Activated naive CD8-positive, alpha-beta T cell treated with anti-CD3 and anti-CD28 coated beads, Interleukin-2, amount 10 ng/mL, durations not matched to agents 7 days and 5 days (primary cell): ENCODE measurements around the gene OSM. TPM values are rescaled to one million over a fixed set of nuclear protein-coding genes. Genes with fewer than 3 reads are reported as not detected.
A peak's percentile ranks its signal among the peaks of the same experiment; 100 is the strongest.

Source experiments
- ATAC-seq: fragments of 150-1000 bp; cut with Tn5 transposase; one replicate; pipeline ENCODE4 v1.10.0; 2021; ENCODE audit warnings: low read depth, moderate library complexity
- POLR2A ChIA-PET: fragments of 350-600 bp; sonication (Branson Sonifier 250); formaldehyde crosslinking; loops from one replicate; lab custom pipeline; 2021; ENCODE audit warnings: antibody characterized with exemption; lab: Charles Lee
- DNase-seq: peaks from one replicate; pipeline ENCODE4 v3.0.0; 2021
- H3K27ac Mint-ChIP-seq: one replicate; pipeline ENCODE4 v1.8.0; 2022; ENCODE audit warnings: mild to moderate bottlenecking, mixed read lengths
- H3K27me3 Mint-ChIP-seq: one replicate; pipeline ENCODE4 v1.8.0; 2022; ENCODE audit warnings: mild to moderate bottlenecking, moderate library complexity, mixed read lengths
- H3K36me3 Mint-ChIP-seq: one replicate; pipeline ENCODE4 v1.8.0; 2021; ENCODE audit warnings: mild to moderate bottlenecking, mixed read lengths
- H3K4me1 Mint-ChIP-seq: one replicate; pipeline ENCODE4 v1.8.0; 2021; ENCODE audit warnings: mixed read lengths
- H3K4me3 Mint-ChIP-seq: one replicate; pipeline ENCODE4 v1.8.0; 2022; ENCODE audit warnings: mild to moderate bottlenecking, moderate library complexity, mixed read lengths
- H3K9me3 Mint-ChIP-seq: one replicate; pipeline ENCODE4 v1.8.0; 2021; ENCODE audit warnings: mixed read lengths
- total RNA-seq, 2 experiments: library from RNA; stranded (reverse); gene quantifications; one replicate each; pipeline ENCODE4 v1.2.3, GENCODE V29; 2021

OSM gene
- total RNA-seq, 2 experiments from 2014 or later = 125 to 142 TPM

DNA sequence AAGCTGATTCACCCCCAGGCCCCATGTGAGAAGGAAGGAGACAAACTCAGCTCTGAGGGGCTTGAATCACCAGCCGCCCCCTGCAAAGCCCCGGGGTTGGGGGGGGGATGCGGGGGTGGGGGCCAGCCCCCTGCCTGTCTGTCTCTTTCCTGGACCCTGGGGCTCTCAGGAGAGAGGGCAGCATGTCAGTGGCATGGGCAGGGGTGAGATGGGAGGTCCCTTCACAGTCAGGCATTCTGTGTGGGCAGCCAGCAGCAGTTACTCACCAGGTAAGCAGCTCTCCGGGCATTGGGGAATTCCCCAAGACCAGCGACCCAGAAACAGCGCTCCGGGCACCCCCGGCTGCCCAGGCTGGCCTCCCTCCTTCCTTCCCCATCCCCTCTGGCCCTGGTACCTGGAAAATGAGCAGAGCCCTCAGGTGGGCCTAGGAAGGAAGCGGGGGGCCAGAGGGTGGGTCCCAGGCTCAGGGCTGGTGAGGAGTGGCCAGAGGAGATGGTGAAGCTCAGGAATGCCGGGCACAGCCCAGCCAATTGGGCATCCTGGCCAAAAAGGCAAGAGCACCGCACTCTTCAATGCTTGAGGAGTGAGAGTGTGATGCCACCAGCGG is 15.9 kb downstream of the OSM start:
- POLR2A ChIA-PET = interaction anchor here (0.9 to 2.8 kb wide), 7 partner anchors 10 to 73 kb away, joined by 3 to 11 read pairs (median 7); no protein-coding TSS in a partner anchor
- H3K36me3 Mint-ChIP-seq = peaks cover 5% of the 10 kb centered on the region
- peaks cover 45% of the 10 kb centered on the region for H3K4me1 Mint-ChIP-seq
- H3K27me3 Mint-ChIP-seq = no peaks in the 10 kb centered on the region
- ATAC-seq = no peak
- no peak overlapping the region for H3K4me3 Mint-ChIP-seq
- H3K9me3 Mint-ChIP-seq = no peaks in the 10 kb centered on the region
- peak overlapping the region; percentile 93 for H3K27ac Mint-ChIP-seq
- no peak for DNase-seq

DNA sequence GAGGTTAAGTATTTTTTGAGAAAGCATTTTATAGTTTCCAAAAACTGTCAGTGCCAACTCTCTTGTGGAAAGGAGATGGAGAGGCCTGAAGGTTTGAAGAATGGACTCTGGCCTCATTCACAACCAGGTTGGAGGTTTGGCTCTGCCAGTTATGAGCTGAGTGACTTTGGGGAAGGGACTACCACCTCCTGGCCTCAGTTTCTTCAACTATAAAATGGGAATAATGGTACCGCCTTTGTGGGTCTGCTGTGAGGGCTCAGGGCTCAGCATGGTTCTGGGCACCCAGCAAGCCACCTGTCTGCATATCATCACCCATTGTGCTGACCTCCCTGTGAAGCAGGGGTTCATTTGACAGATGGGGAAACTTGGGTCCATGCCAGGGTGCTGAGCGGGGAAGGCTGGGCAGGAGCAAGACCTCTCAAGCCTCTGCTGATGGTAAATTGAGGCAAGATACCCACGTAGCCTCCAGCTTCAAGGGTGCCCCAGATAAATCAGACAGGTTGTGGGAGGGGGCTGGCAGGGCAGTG is 16.5 kb downstream of the OSM start:
- no peak for ATAC-seq
- no peaks in the 10 kb centered on the region for H3K9me3 Mint-ChIP-seq
- peaks cover 44% of the 10 kb centered on the region for H3K4me1 Mint-ChIP-seq
- H3K27ac Mint-ChIP-seq = peak overlapping the region; percentile 64
- H3K36me3 Mint-ChIP-seq = peaks cover 11% of the 10 kb centered on the region
- no peak overlapping the region for H3K4me3 Mint-ChIP-seq
- no peak for DNase-seq
- no peaks in the 10 kb centered on the region for H3K27me3 Mint-ChIP-seq
- POLR2A ChIA-PET = interaction anchor here (0.6 to 2.8 kb wide), 7 partner anchors 10 to 72 kb away, joined by 4 to 11 read pairs (median 7); no protein-coding TSS in a partner anchor

DNA sequence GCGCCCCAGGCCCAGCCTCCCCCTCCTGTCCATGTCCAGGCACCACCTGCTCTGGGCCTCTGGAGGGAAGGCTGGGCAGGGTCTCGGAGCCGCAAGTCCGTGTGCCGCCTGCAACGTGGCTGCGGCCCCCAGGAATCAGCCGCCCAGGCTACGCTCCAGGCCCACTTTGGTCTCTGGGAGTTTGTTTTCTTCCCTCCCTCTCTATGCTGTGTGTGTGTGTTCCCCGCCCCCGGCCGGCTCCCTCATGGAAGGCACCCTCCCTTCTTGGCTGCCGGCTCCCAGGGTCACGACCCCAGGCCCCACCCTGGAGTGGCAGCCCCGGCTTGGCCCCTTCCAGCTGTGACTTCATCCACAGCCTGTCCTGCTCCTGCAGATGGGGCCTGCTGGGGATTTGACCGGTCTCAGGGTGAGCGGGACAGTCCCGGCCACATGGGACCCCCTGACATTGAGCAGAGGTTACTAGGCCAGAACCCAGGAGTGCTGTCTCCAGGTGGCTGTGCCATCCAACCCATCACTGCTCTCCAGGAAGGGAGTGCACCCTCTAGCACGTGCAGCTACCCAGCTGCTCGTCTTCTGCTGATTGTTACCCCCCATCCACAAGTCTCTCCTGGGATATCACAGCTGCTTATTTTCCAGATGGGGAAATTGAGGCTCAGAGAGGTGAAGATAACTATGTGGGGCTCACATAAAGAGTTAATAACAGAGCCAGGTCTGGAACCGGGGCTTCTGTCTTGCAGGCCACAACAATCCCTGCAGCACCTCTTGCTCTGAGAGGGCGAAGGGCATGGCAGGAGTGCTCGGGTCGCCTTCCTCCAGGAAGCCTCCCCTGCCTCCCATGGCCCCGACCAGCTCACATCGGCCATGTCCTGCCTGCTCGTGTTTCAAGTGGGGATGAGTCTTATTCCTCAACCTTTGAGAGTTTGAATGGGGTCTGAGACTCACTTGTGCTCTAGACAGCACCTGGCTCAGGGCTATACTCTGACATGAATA is 17.3 kb downstream of the OSM start:
- Mint-ChIP-seq H3K27ac (peak overlapping the region; percentile 64), H3K4me1 (peaks cover 47% of the 10 kb centered on the region), H3K9me3 (no peaks in the 10 kb centered on the region), H3K27me3 (no peaks in the 10 kb centered on the region), H3K4me3 (no peak overlapping the region), H3K36me3 (peaks cover 19% of the 10 kb centered on the region)
- DNase-seq (no peak), ATAC-seq (no peak)
- POLR2A ChIA-PET = interaction anchor here (0.6 to 2.8 kb wide), 6 partner anchors 9 to 71 kb away, joined by 5 to 11 read pairs (median 8); no protein-coding TSS in a partner anchor

DNA sequence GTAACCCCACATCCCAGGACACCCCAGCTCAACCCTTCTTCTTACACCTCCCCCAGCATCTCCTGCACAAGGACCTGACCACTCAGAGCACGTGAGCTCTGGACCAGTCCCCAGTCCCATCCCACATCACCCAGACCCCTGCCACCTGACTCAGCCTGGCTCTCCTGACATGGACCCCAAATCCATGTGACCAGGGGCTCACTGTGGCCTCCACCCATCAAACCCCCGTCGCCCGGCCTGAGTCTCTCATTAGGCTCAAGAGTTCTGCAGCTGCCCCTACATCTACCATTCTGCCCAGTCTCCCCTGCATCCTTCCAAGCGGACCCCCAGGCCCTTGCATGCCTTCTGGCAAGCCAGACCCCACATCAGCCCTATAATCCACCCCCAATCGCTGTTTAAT is 18.2 kb downstream of the OSM start:
- peaks cover 28% of the 10 kb centered on the region for H3K36me3 Mint-ChIP-seq
- DNase-seq (no peak), ATAC-seq (no peak)
- H3K4me1 Mint-ChIP-seq = peaks cover 54% of the 10 kb centered on the region
- POLR2A ChIA-PET = interaction anchor here (0.6 to 1.7 kb wide), 9 partner anchors 10 to 144 kb away, joined by 3 to 11 read pairs (median 3); no protein-coding TSS in a partner anchor
- H3K27ac Mint-ChIP-seq = peak overlapping the region; percentile 99
- no peaks in the 10 kb centered on the region for H3K9me3 Mint-ChIP-seq
- H3K4me3 Mint-ChIP-seq = peak overlapping the region; percentile 100
- H3K27me3 Mint-ChIP-seq = no peaks in the 10 kb centered on the region

DNA sequence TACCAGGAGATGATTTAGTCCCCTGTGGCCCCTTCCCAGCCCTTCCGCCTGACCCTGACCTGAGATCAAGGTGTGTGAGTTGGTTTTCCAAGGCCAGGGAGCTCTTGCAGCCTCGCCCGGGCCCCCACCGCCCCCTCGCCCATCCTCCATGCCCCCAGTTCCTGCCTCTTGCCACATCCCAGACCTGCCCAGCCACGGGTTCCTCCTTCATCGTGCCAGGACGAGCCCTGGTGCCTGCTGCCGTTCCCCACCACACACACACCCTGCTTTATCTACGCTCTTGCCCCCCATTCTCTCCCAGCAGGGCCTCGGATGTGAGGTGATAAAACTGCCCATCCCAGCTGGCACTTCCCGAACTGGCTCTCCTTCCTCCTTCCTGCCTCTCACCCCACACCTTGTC is 18.7 kb downstream of the OSM start:
- Mint-ChIP-seq H3K9me3 (no peaks in the 10 kb centered on the region), H3K27me3 (no peaks in the 10 kb centered on the region), H3K36me3 (peaks cover 33% of the 10 kb centered on the region), H3K27ac (peak overlapping the region; percentile 99), H3K4me1 (peaks cover 53% of the 10 kb centered on the region), H3K4me3 (peak overlapping the region; percentile 100)
- DNase-seq = no peak
- POLR2A ChIA-PET = interaction anchor here (0.6 to 1.7 kb wide), 9 partner anchors 9 to 143 kb away, joined by 3 to 11 read pairs (median 3); no protein-coding TSS in a partner anchor
- ATAC-seq = no peak

DNA sequence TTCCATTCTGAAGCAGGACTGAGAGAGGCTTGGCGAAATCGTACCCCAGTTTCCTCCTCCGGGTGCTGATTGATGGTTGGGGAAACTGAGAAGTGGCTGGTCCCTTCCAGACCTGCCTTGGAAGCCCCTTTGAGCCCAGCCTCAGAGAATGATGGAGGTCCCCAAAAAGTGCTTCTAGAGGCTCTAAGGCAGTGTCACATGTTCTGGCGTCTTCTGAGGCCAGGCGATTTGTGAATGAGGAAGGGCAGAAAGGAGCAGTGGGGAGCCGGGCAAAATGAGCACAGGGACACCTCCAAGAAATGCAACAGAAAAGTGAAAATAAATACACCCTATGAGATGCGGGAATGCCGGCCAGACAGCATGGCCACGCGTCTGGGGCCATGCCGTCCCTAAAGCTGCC is 19.1 kb downstream of the OSM start:
- POLR2A ChIA-PET = interaction anchor here (0.6 to 1.7 kb wide), 7 partner anchors 9 to 143 kb away, joined by 3 to 11 read pairs (median 3); no protein-coding TSS in a partner anchor
- Mint-ChIP-seq H3K27me3 (no peaks in the 10 kb centered on the region), H3K4me1 (peaks cover 53% of the 10 kb centered on the region), H3K27ac (peak overlapping the region; percentile 99), H3K9me3 (no peaks in the 10 kb centered on the region), H3K36me3 (peaks cover 37% of the 10 kb centered on the region), H3K4me3 (peak overlapping the region; percentile 100)
- ATAC-seq (no peak), DNase-seq (no peak)

DNA sequence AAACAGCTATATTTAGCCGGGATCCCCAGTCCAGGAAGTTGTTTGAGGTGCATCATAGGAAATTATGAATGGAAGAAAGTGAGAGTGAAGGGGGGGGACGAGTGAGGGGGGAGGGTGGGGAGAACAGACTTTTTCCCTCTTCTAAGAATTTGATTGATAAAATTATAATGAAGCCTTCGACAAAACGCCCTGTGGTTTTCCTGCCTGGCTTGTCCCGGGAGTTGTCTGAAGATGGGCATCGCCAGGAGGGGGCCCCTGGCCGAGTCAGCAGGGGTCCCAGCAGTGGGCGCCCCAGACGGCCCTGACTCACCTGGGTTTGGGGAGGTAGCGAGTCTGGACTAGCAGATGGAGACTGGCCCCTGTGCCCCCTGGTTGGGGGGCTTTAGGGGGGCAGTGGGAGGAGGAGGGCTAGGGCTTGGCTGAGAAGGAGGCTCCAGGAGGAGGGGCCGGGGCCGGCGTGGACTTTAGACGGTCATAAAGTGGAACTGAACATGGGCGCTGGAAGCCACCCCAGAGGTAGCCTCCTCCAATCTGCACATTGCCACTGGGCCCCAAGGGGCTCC is 19.8 kb downstream of the OSM start:
- Mint-ChIP-seq H3K36me3 (peaks cover 43% of the 10 kb centered on the region), H3K9me3 (no peaks in the 10 kb centered on the region), H3K27me3 (no peaks in the 10 kb centered on the region), H3K27ac (peak overlapping the region; percentile 99), H3K4me1 (peaks cover 53% of the 10 kb centered on the region), H3K4me3 (peak overlapping the region; percentile 100)
- peak; percentile 14 for ATAC-seq
- peak; percentile 69 for DNase-seq
- POLR2A ChIA-PET = interaction anchor here (0.8 to 12.9 kb wide), 15 partner anchors 8 to 158 kb away, joined by 3 to 247 read pairs (median 12); partner anchors contain the start of gene OSM

DNA sequence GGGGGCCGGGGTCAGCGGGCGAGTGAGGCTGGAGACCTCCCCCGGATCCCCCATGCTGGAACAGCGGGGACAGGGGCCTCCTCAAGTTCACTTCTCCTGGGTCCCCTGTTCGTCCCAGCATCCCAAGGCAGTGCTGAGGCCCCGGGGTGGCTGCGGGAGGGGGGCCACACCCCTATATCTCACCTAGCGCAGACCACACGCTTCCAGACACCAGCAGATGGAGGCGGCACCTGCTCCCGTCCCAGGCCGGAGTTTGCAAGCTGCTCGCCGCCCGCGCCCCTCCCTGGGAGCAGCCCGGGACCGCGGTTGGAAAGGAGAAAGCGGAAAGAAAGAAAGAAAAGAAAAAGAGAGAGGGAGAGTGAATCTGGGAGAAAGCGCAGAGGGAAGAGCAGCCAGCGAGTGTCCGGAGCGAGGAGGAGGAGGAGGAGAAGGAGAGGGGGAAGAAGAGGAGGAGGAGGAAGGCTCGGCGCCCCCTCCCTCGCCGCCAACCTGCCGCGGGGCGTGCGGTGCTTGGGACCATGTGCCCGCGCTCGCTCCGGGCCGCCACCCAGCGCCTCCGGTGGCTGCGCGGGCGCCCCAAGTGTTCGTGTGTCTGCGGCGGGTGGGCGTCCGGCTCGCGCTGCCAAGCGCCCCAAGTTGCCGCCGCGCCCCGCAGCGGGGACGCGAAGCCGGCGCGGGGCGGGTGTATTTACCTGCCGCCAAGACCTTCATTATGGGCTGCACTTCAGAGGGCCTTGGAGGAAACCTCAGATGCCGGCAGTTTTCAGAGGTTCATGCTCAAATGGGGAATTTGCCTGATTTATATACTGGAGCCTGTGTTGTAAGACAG is 20.5 kb downstream of the OSM start, which contains the start of gene LIF:
Gene LIF, minus strand, starts transcription at position 775 of the 829 bp plus-strand sequence. Its CDS starts 64 bp downstream, at position 711.
- POLR2A ChIA-PET = interaction anchor here (0.6 to 12.9 kb wide), 17 partner anchors 9 to 642 kb away, joined by 3 to 247 read pairs (median 7); partner anchors contain the start of genes MTFP1 and OSM
- peaks cover 55% of the 10 kb centered on the region for H3K4me1 Mint-ChIP-seq
- peak within 1 kb of the TSS; percentile 99 for H3K27ac Mint-ChIP-seq
- H3K36me3 Mint-ChIP-seq = peaks cover 49% of the 10 kb centered on the region
- DNase-seq = peak; percentile 79
- H3K9me3 Mint-ChIP-seq = no peaks in the 10 kb centered on the region
- peak; percentile 31 for ATAC-seq
- peak within 1 kb of the TSS; percentile 100 for H3K4me3 Mint-ChIP-seq
- H3K27me3 Mint-ChIP-seq = no peaks in the 10 kb centered on the region

DNA sequence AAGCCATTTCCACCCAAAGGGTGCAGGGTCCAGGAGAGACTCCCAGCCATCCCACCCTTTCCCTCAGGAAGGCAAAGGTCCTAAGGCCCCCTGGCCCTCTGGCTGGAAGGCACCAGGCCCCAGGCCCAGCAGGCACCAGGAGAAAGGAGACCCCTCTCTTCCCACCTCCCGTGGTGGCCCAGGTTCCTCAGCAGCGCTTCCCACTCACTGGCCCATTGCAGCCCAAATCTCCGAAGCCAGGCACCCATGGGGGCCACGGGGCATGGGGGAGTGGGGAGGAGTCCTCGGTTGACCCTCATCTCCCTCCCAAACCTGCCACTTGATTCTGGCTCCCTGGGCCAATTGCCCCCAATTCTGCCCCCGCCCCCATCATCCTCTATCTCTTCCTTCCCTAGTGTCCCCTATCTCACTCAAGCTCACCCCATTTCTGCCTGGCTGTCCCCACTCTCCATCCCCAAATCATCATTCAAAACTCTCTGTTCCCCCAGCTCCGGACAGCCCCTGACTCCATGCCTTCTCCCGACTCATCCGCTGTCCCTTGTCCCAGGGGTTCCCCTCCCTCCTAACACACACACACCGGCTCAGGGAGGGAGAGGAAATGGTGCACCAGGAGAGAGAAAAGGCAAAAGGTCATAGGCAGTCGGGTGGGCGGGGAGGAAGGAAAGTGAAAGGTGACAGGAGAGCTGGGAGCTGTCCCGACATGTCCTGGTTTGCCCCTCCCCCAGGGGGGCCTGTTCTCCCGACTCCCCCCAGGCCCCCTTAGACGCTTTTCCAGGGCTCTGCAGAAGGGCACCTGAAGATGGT is 21.3 kb downstream of the OSM start:
- H3K36me3 Mint-ChIP-seq = peaks cover 57% of the 10 kb centered on the region
- ATAC-seq (no peak), DNase-seq (no peak)
- no peaks in the 10 kb centered on the region for H3K9me3 Mint-ChIP-seq
- H3K4me1 Mint-ChIP-seq = peaks cover 62% of the 10 kb centered on the region
- H3K4me3 Mint-ChIP-seq = peak overlapping the region; percentile 100
- POLR2A ChIA-PET = interaction anchor here (0.6 to 12.9 kb wide), 19 partner anchors 8 to 641 kb away, joined by 3 to 247 read pairs (median 6); partner anchors contain the start of genes MTFP1 and OSM
- peak overlapping the region; percentile 99 for H3K27ac Mint-ChIP-seq
- no peaks in the 10 kb centered on the region for H3K27me3 Mint-ChIP-seq

DNA sequence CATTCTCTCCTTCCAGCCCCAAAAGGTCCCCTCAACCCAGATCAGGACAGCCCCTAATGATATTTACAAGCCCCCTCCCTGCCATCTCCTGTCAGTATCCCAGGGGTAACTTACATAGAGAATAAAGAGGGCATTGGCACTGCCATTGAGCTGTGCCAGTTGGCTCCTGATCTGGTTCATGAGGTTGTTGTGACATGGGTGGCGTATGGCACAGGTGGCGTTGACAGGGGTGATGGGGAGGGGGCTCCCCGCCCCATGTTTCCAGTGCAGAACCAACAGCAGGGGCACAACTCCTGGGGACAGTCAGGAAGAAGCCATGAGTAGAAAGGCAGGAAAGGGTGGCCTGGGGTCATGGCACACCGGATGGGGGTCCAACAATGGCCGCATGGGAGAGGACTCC is 22.0 kb downstream of the OSM start:
- Mint-ChIP-seq H3K4me1 (peaks cover 61% of the 10 kb centered on the region), H3K27me3 (no peaks in the 10 kb centered on the region), H3K36me3 (peaks cover 62% of the 10 kb centered on the region), H3K9me3 (no peaks in the 10 kb centered on the region), H3K4me3 (peak overlapping the region; percentile 100), H3K27ac (peak overlapping the region; percentile 99)
- ATAC-seq = no peak
- DNase-seq = no peak
- POLR2A ChIA-PET = interaction anchor here (0.8 to 12.9 kb wide), 14 partner anchors 12 to 138 kb away, joined by 3 to 247 read pairs (median 60); partner anchors contain the start of gene OSM

DNA sequence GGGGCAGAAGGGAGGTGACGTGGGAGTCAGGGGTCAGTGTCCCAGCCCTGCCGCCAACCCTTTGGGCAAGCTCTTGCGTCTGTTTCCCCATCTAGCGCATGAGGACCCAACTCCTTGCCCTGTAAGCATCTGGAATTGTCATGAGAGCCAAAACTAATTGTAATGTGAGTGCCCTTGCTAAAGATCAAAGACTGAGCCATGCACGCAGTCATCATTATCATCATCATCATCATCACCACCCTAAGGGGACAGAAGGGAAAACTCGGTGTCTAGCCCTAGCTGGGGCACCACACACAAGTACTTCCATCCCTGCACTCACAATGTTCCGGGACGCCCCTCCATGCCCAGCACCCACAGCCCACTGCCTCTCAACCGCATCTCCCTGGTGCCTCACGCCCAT is 22.6 kb downstream of the OSM start:
- H3K4me1 Mint-ChIP-seq = peaks cover 62% of the 10 kb centered on the region
- POLR2A ChIA-PET = interaction anchor here (0.8 to 12.9 kb wide), 16 partner anchors 10 to 143 kb away, joined by 3 to 247 read pairs (median 20); partner anchors contain the start of gene OSM
- no peak for DNase-seq
- peak overlapping the region; percentile 99 for H3K27ac Mint-ChIP-seq
- no peaks in the 10 kb centered on the region for H3K27me3 Mint-ChIP-seq
- peak overlapping the region; percentile 100 for H3K4me3 Mint-ChIP-seq
- no peak for ATAC-seq
- no peaks in the 10 kb centered on the region for H3K9me3 Mint-ChIP-seq
- H3K36me3 Mint-ChIP-seq = peaks cover 67% of the 10 kb centered on the region
